A549 (cell line): ENCODE data around the gene CAB39.

Experiments
- POLR2A ChIP-seq: IDR thresholded peaks from 2 replicates; pipeline ENCODE4 v1.6.1; 2012; ENCODE audit warnings: mild to moderate bottlenecking, low read length
- RNF2 ChIP-seq: fragments of 200-600 bp; sonication (generic); IDR thresholded peaks from 2 replicates; pipeline ENCODE4 v1.6.1; 2016; ENCODE audit warnings: low read depth, mild to moderate bottlenecking, antibody characterized with exemption, moderate library complexity, borderline replicate concordance
- TF ChIP-seq, protein P1 (sequence below): IDR thresholded peaks from 2 replicates; pipeline ENCODE4 v1.6.1; 2012; ENCODE audit warnings: low read depth, borderline replicate concordance

DNA sequence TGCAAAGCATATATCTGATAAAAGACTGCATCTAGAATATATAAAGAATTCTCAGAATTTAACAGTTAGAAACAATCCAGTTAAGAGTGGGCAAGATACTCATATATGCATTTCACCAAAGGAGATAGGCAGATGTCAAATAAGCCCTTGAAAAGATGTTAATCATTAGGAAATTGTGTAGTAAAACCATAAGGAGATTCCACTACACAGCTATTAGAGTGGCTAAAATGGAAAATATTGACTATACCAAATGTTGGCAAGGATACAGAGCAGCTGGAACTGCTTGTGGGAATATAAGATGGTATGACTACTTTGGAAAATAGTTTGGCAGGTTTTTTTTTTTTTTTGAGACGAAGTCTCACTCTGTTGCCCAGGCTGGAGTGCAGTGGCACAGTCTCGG is 59.5 kb downstream of the CAB39 start:
- TF ChIP-seq RNF2 (no peak), POLR2A (no peak)
- TF ChIP-seq, protein P1, sequence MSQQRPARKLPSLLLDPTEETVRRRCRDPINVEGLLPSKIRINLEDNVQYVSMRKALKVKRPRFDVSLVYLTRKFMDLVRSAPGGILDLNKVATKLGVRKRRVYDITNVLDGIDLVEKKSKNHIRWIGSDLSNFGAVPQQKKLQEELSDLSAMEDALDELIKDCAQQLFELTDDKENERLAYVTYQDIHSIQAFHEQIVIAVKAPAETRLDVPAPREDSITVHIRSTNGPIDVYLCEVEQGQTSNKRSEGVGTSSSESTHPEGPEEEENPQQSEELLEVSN, result no peak
